GM04504 (cell line): Measurements from ENCODE around the gene FAF1.

Experiments
- DNase-seq: peaks from one replicate; pipeline ENCODE4 v3.0.0-alpha.2; 2012; ENCODE audit warnings: low read depth

Gene FAF1

DNA sequence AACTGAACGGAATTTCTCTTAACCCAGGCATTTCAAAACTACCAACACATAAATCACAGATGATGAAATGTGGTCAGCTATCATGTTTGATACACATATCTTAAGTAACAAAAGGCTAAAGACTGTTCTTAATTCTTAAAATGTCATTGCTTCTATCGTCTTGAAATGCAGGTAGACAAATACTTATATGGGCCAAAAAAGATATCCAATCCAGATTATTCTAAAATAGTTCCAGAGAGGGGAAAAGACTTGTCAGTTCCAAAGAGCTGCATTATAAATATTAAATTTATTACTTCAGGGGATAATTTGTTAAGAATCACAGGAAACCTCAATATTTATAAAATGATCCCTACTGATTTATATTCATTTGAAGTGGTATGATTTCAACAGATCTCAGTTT, 259.4 kb downstream of the FAF1 start:
- no peak for DNase-seq

DNA sequence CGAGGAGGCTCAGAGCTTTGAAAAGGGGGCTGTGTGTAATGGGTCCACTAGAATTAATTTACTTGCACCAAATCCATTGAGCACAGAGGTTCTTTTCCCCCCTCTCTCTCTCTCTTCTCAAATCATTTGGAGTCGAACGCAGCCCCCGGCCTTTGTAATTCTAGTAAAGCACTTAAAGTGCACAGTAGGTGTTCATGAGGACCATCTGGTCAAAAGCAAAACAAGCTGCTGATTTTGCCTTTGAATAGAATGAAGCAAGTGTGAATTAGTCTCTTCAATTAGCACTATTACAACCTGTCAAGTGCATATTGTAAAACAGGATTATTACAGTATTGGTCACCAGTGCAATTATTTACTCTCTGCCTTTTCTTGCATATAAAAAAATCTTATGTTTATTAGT, 259.9 kb downstream of the FAF1 start:
- no peak for DNase-seq

DNA sequence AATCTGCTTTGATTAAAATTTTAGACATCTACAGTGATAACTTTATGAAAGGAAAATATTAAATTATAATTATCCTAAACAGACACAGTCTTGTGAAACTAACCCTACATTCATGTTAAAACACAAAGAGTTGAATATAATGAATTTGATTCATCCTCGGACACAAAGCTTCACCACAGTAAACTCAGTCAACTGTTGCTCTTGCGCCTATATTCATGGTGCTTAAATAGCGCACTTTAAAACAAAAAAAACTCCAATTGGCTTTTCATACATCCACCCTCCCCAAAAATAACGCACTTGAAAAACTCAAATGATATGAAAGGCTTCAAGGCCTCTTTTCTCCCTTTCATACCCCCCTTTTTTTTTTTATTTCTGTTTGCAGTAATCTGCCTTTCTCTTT, 260.3 kb downstream of the FAF1 start:
- DNase-seq: no peak

DNA sequence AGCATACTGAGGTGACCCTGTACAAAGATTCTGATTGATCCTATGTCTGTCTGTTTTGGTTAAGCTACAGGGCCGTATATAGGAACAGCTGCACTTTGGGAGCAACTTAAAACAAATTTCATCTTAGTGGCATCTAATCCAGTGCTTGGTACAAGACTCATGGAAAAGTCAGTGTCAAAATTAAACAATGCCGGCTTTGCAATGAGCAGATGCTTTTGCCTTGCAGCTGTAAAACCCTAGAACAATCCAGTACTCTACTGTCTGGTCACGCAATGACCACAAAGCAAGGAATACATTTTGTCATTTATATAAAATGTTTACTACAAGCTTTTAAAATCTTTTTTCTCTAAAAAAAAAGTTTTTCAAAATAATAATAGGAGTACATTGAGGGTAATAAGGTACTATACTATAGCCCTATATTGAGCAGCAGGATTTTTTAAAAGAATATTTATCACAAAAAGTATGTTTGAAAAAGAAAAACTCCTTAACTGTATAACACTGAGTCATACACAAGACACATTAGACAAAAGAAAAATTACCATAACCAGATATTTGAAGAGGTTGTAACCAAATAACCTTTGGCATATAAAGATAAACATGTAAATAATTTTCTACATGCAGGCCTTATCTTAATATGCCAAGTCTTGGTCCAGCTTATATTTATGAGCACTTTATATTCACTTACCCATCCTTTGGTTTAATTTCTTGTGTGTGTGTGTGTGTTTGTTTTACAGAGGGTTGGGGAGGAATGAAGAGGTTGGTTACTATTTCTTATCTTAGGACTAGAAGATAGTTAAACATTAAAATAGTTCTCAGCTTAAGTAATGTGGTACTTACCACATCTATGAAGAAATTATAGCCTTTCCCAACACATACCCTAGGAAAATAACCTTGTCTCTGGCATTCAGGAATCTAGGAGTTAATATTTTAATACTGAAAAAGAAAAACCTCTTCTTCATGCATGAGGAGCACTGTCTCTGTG, 262.3 kb downstream of the FAF1 start:
- DNase-seq: no peak

- no peak for DNase-seq
Measured at GRCh38 chr1:50693829-50694228, 266.2 kb downstream of the FAF1 start.

- no peak for DNase-seq
Measured at GRCh38 chr1:50684185-50684584, 275.9 kb downstream of the FAF1 start.

DNA sequence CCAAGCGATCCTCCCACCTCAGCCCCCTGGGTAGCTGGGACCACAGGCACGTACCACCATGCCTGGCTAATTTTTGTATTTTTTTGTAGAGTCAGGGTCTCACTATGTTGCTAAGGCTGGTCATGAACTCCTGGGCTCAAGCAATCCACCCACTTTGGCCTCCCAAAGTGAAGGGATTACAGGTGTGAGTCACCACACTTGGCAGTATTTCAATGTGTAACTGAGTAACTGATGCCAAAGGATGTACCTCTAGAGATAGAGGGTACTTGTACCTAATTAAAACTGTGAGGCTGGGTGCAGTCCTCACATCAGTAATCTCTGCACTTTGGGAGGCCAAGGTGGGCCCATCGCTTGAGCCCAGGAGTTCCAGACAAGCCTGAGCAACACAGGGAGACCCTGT, 278.1 kb downstream of the FAF1 start:
- DNase-seq: no peak

- no peak for DNase-seq
Measured at GRCh38 chr1:50667710-50668356, 292.2 kb downstream of the FAF1 start.

DNA sequence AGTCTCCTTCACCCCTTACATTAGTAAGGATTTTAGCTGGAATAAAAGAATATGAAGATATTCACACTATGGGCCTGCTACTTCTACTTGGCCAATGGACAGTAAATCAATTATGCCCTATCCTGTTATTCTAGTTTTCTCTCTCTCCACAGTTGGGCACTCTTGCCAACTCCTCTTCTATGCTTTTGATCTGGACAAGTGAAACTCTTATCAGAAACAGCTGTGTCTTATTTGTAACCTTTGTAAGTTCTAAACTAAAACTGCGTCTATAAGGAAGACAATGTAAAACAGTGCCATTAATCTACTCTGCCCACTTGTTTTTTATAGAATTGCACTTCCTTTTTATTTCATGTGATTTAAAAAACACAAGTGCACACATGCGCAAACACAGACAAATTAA, 292.8 kb downstream of the FAF1 start:
- no peak for DNase-seq

DNA sequence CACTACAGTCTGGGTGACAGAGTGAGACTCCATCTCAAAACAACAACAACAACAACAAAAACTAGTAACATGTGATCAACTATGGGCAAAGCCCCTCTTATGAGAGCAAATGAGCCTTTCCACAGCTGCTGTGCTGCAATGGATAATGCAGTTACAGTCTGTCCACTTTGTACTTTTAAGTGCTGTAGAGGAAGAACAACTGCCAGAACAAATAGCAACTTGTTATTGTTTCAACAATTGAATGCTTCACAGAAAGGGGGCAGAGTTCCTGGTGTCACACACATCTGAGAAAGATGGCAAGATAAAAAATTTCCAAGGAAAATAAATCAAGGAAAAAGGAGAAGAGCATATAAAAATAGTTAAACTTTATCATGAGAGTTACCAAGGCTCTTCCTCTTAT, 293.2 kb downstream of the FAF1 start:
- DNase-seq: no peak

GRCh38 chr1:50665413-50665812, 294.7 kb downstream of the FAF1 start:
- DNase-seq: no peak

DNA sequence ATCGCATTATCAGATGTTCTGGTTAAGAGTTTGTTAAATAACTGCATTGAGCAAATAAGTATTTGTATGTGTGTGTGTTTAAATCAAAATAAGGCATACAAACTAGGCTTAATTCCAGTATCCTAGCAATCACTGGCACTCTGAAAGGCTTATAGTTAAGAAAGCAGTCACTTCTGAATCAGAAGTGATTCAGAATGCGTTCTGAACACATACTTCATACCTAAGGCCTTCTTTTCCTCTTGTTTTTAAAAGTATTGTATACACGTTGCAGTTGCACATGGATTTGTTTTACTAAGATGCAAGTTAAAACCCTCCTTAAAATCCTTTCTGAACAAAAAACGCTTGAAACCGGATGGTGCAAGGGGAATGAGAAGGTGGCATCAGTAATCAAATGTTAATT, 298.4 kb downstream of the FAF1 start:
- DNase-seq: no peak

DNA sequence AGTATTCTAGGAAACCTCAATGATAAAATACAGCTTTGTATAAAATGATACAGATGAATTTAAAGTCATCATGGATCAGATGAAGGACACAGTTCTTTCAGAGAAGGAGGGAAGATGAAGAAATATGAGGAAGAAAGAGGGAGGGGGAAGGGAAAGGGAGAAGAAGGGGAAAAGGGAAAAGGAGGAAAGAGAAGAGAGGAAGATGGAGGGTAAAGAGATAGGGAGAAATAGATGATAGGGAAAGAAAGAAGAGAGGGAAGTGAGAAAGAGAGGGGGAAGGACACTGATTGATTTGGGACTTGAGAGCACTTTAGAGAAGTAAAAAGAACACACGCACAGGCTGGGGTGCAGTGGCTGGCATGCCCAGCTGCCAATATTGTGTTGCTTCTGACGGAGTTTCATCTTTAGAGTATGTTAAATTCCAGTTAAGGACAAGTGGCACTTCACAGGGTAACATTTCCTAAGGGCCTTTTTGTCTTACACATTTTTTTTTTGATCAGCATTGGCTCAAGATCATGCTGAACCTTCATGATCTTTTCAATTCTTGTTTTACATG, 300.9 kb downstream of the FAF1 start:
- DNase-seq: no peak

DNA sequence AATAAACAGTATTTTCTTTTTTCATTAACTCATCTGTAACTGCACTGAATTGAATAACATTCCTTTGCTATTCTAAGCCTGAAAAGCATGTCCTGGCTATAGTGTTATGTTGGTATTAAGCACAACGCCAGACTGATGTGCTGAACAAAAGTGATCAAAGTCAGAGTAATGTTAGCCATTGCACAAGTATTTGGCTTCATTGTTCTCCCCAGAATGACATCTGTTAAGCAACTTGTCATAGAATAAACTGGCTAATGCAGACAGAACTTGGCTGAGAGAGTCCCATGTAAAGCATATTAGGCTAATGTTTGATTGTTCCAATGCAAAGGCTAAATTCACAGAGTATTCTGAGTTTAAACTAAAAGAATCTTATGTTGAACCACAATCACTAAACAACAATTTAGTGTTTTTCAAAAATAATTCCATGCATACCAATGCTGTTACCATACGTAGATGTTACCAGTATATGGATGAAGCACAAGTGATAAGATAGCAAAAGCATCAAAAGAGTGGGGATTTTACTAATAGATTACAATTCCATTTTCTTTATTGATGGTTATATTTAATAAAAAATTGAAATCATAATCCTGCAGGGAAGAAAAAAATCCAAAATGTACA, 301.5 kb downstream of the FAF1 start:
- DNase-seq: no peak

DNA sequence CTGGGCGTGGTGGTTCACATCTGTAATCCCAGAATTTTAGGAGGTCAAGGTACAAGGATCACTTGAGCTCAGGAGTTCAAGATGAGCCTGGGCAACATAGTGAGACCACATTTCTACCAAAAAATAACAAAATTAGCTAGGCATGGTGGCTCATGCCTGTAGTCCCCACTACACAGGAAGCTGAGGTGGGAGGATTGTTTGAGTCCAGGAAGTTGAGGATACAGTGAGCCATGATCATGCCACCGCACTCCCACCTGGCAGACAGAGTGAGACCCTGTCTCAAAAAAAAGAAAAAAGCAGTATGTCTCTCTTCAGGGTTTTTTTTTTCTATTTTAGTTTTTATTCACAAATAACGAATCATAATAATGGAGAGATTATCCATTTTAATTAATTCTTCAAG, 303.1 kb downstream of the FAF1 start:
- DNase-seq: no peak

DNA sequence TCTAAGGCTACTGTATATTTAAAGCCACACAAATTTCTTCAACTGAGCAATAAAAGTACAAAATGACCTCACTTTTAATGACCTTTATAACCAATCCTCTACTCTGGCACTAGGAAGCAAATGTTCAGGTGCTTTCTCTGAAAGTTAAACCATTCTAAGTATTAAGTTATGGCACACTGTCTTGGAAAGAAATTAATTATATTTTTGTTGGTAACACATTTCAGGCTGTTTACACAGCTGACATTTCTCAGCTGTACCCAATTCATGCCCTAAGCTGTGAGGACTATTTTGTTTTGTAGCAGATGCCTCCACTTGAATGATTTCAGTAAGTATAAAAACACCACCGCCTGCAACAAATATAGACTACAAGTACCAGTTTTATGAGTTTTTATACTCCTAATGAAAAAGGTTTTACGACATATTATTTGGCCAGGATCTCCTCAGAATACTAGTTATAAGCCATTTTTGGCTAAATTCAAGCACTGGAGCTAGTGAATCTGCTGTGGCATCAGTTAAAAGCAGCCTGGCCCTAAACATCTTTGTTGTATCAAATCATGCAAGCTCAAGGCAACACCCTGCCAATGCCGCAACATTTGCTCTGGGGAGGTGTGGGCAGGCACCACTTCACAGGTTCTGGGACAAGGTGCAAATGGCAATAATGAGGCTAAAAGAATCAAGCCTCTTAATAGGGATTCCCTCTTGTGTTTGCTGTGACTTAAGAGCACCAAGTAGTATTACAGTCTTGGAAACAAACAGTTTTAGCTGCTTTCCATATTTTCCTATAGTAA, 308.4 kb downstream of the FAF1 start:
- no peak for DNase-seq

- DNase-seq: no peak
Measured at GRCh38 chr1:50646526-50646925, 313.5 kb downstream of the FAF1 start.

DNA sequence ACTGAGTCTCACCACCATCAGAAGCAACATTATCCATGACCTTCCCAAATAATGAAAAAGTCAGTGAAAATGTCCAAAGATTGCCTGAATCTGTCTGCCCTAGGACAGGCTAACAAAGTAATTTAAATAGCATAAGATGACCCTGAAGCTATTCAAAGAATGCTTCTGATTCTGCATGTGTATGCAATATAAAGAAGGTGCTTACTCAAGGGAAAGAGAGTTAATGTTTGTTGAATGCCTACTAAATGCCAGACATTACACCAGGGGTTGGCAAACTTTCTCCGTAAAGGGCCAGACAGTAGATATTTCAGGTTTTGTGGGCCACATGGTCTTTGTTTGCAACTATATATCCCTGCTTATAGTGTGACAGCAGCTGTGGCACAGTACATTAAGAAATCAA, 314.9 kb downstream of the FAF1 start:
- no peak for DNase-seq

DNA sequence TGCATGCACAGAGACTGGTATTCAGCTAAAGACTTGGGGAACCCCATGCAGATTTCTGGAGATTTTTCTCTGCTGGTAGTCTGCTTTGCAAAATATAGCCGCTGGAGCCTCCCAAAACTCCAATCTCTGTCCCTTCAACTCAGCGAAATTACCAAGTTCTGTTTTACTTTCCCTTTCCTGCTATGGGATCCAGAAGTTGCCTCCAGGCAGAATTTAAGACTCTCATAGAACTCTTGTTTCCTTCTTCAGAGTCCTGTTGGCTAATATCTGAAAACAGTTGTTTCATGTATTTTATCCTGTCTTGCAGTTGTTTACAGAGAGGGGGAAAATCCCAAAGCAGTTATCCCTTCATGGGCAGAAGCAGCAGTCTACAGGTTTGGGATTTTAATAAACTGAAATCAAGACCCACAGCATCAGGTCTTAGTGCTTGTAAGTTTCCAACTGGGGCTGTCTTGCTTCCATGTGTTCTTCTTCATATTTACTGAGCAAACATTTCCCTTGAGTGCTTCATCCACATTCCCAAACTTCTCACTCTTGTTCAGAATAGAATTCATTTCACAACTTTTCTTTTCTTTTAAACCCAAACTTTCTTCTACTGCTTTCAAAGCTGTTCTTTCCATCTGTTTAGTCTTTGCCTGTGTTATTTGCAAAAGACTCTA, 315.5 kb downstream of the FAF1 start:
- DNase-seq: no peak

DNA sequence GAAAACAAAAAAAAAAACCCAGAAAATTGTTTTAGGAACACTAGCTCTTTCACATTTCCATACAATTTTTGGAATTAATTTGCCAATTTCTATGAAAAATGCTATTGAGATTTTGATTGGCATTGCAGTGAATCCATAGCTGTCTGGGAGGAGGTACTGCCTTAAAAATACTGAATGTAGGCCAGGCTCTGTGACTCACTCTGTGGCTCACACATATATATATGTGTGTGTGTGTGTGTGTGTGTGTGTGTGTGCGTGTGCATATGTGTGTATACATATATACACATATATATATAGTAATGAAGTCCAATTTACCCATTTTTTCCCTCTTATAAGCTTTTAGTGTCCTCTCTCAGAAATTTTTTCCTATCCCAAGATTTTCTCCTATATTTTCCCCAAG, 322.6 kb downstream of the FAF1 start:
- DNase-seq: no peak

GRCh38 chr1:50634251-50634650, 325.8 kb downstream of the FAF1 start:
- DNase-seq: no peak
